Measurements from ENCODE around the gene RAB11B.

DNA sequence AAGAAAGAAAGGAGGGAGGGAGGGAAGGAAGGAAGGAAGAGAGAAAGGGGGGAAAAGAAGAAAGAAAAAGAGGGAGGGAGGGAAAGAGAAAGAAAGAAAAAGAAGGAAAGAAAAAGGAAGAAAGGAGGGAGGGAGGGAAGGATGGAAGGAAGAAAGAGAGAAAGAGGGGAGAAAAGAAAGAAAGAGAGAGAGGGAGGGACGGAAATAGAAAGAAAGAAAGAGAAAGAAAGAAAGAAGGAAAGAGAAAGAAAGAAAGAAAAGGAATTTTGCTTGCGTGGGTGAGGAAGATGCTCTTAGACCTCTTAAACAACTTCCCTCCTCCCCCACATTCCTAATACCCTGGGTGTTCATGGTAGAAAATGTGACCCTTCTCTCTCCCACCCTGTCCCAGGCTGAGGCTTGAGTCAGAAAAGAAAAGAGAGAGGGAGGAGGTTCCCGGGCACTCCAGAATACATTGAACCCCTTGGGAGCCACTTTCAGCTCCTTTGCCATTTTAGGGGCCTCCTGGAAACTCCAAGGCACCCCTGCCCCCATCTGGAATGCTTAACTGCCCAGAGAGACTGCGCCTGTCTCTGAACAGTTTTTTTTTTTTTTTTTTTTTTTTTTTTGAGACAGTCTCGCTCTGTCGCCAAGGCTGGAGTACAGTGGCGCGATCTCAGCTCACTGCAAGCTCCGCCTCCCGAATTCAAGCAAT, 37.9 kb upstream of the RAB11B start:
- TF ChIP-seq, protein P1, sequence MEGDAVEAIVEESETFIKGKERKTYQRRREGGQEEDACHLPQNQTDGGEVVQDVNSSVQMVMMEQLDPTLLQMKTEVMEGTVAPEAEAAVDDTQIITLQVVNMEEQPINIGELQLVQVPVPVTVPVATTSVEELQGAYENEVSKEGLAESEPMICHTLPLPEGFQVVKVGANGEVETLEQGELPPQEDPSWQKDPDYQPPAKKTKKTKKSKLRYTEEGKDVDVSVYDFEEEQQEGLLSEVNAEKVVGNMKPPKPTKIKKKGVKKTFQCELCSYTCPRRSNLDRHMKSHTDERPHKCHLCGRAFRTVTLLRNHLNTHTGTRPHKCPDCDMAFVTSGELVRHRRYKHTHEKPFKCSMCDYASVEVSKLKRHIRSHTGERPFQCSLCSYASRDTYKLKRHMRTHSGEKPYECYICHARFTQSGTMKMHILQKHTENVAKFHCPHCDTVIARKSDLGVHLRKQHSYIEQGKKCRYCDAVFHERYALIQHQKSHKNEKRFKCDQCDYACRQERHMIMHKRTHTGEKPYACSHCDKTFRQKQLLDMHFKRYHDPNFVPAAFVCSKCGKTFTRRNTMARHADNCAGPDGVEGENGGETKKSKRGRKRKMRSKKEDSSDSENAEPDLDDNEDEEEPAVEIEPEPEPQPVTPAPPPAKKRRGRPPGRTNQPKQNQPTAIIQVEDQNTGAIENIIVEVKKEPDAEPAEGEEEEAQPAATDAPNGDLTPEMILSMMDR (IDR thresholded peaks at IDR 0.05; ENCODE audit: borderline replicate concordance, extremely low read depth, low read length, poor library complexity, severe bottlenecking), result no peak
- TF ChIP-seq EZH2 (IDR thresholded peaks at IDR 0.05; ENCODE audit: borderline replicate concordance, low read depth, low read length, severe bottlenecking), result no peak
